Measurements from ENCODE around the gene PPP3CB. TPM values are rescaled to one million over a fixed set of nuclear protein-coding genes. Genes with fewer than 3 reads are reported as not detected.

Gene PPP3CB
- total RNA-seq, 1 donor from 2014 or later, result 21.9 TPM

GRCh38 chr10:73486601-73487000 is 9.2 kb downstream of the PPP3CB start:
- DNase-seq (ENCODE audit: low read depth), result no peak
- no peak for TF ChIP-seq CTCF (conservative IDR thresholded peaks at IDR 0.05; ENCODE audit: low read depth, low read length)
- H3K4me3 ChIP-seq (ENCODE audit: low read depth, low read length), result no peak overlapping the region

DNA sequence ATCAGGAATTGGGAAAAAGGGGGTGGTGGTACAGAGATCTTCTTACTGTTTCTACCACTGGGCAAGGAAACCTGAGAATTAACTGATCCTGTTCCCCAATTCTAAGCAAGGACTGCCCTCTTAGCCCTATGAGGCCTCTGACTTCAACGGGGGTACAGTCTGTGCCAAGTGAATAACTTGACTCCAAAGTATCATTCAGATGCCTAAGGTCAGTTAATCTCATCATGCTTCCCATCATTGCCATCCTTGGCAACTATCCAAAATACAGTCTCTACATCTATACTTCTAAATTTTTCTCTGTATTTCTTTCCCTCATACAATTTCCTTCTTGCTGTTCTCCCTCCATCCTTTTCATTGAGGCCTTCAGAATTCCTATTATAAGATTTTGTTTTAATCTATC is 10.5 kb downstream of the PPP3CB start:
- DNase-seq (ENCODE audit: low read depth), result no peak
- no peak for TF ChIP-seq CTCF (conservative IDR thresholded peaks at IDR 0.05; ENCODE audit: low read depth, low read length)
- no peak overlapping the region for H3K4me3 ChIP-seq (ENCODE audit: low read depth, low read length)

- no peak for DNase-seq (ENCODE audit: low read depth)
- H3K4me3 ChIP-seq (ENCODE audit: low read depth, low read length), result no peak overlapping the region
- TF ChIP-seq CTCF (conservative IDR thresholded peaks at IDR 0.05; ENCODE audit: low read depth, low read length), result no peak
Observed at GRCh38 chr10:73480158-73480557, 15.7 kb downstream of the PPP3CB start.

GRCh38 chr10:73478636-73479035 is 17.2 kb downstream of the PPP3CB start:
- TF ChIP-seq CTCF (conservative IDR thresholded peaks at IDR 0.05; ENCODE audit: low read depth, low read length), result no peak
- no peak overlapping the region for H3K4me3 ChIP-seq (ENCODE audit: low read depth, low read length)
- DNase-seq (ENCODE audit: low read depth), result no peak

DNA sequence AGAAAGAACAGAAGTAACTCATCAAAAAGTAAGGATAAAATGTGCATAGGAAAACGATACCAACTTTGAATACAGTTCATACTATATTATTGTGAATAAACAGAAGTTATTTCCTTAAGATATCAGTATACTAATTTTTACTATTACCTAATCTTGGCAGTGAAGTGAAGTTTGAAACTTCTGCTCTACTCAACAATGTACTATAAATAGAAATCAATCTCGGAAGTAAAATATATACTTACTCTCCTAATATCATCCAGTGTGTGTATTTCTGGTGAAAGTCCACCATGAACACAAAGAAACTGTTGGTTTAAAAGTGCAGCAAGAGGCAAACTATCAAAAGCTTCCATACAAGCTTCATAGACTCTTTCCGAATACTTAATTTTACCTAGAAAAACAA is 24.6 kb downstream of the PPP3CB start:
- no peak for TF ChIP-seq CTCF (conservative IDR thresholded peaks at IDR 0.05; ENCODE audit: low read depth, low read length)
- no peak for DNase-seq (ENCODE audit: low read depth)
- H3K4me3 ChIP-seq (ENCODE audit: low read depth, low read length), result no peak overlapping the region

DNA sequence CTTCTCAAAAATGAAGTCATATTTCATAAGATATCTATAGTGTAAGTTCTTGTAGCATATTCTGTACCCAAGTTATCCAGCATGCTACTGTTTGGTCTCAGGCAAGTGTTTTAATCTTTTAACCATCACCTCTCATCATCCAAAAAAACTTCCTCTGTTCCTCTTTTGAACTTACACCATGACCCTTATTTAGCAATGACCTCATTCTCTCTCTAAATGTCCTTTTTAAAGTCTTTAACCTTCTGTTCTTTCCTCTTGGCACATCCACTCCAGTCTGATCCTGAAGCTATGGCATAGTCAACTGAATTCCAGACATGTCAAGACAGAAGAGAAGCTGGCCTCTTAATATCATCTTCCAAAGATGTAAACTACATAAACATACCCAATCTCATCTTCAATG is 26.2 kb downstream of the PPP3CB start:
- DNase-seq (ENCODE audit: low read depth), result no peak
- no peak overlapping the region for H3K4me3 ChIP-seq (ENCODE audit: low read depth, low read length)
- TF ChIP-seq CTCF (conservative IDR thresholded peaks at IDR 0.05; ENCODE audit: low read depth, low read length), result no peak

GRCh38 chr10:73467206-73467605 is 28.6 kb downstream of the PPP3CB start:
- no peak for TF ChIP-seq CTCF (conservative IDR thresholded peaks at IDR 0.05; ENCODE audit: low read depth, low read length)
- DNase-seq (ENCODE audit: low read depth), result no peak
- no peak overlapping the region for H3K4me3 ChIP-seq (ENCODE audit: low read depth, low read length)
